GM12878 (cell line): Measurements from ENCODE around the gene KIAA1191. TPM values are rescaled to one million over a fixed set of nuclear protein-coding genes. Genes with fewer than 3 reads are reported as not detected.

Source experiments
- ATAC-seq: fragments of 200-7000 bp; cut with Tn5 transposase; 3 replicates; pipeline ENCODE4 v1.9.1; 2020; ENCODE audit warnings: mild to moderate bottlenecking, moderate library complexity
- BruUV-seq: library from RNA; stranded (reverse); fragments of 400-500 nt; replicated peaks from 2 replicates; lab custom pipeline; 2021; lab: Mats Ljungman, UMichigan
- CTCF ChIA-PET: fragments of 300-600 bp; sonication (Branson Sonifier 250); formaldehyde crosslinking; extraction: SDS; loops from one replicate; lab custom pipeline; 2021; ENCODE audit warnings: inconsistent platforms; lab: Yijun Ruan, JAX
- POLR2A ChIA-PET: fragments of 350-600 bp; formaldehyde crosslinking; extraction: SDS; loops from one replicate; lab custom pipeline; 2021; ENCODE audit warnings: inconsistent platforms; lab: Charles Lee
- RAD21 ChIA-PET: fragments of 300-600 bp; sonication (Branson Sonifier 250); formaldehyde crosslinking; loops from one replicate; lab custom pipeline; 2023; ENCODE audit warnings: antibody characterized with exemption; ENCODE audit not compliant: unreplicated experiment; lab: Charles Lee
- SMC1A ChIA-PET: fragments of 300-600 bp; sonication (Branson Sonifier 250); formaldehyde crosslinking; loops from one replicate; lab custom pipeline; 2023; ENCODE audit not compliant: unreplicated experiment, uncharacterized antibody; lab: Charles Lee
- DNase-seq: peaks from one replicate; pipeline ENCODE4 v3.0.0-alpha.2; 2011; ENCODE audit warnings: low read depth, low spot score
- FAIRE-seq: peaks from 3 replicates; lab custom pipeline; 2011; peaks lifted over from hg19 to GRCh38; lab: Jason Lieb, UNC
- H2AFZ ChIP-seq: 2 replicates; pipeline ENCODE4 v1.6.0; 2011; ENCODE audit warnings: low read depth, low read length, control low read depth; ENCODE audit not compliant: control insufficient read depth
- H3K27ac ChIP-seq: 2 replicates; pipeline ENCODE4 v1.5.1; 2011; ENCODE audit warnings: control low read depth; ENCODE audit not compliant: control insufficient read depth, insufficient read depth
- H3K27me3 ChIP-seq, 2 experiments: replicated peaks in 1 of 2; 2 replicates each; pipeline versions ENCODE4 v1.6.0 to v1.6.1; 2011; ENCODE audit warnings: low read length in 1 of 2; ENCODE audit not compliant: control insufficient read depth in 2 of 2, insufficient read depth in 2 of 2
- H3K36me3 ChIP-seq, 2 experiments: 2 replicates each; pipeline ENCODE4 v1.5.1; 2011; ENCODE audit warnings: low read length in 1 of 2; ENCODE audit not compliant: control insufficient read depth in 2 of 2, insufficient read depth in 2 of 2
- H3K4me1 ChIP-seq: 2 replicates; pipeline ENCODE4 v1.6.1; 2011; ENCODE audit warnings: mild to moderate bottlenecking, low read length, moderate library complexity, mixed read lengths; ENCODE audit not compliant: control insufficient read depth, insufficient read depth
- H3K4me2 ChIP-seq: 2 replicates; pipeline ENCODE4 v1.6.0; 2011; ENCODE audit warnings: control low read depth; ENCODE audit not compliant: control insufficient read depth, insufficient read depth
- H3K4me3 ChIP-seq: fragments of 200-600 bp; sonication (generic); 2 replicates; pipeline ENCODE4 v1.5.1; 2016
- H3K79me2 ChIP-seq: 2 replicates; pipeline ENCODE4 v1.6.0; 2011; ENCODE audit warnings: low read length; ENCODE audit not compliant: control insufficient read depth, insufficient read depth
- H3K9ac ChIP-seq: 2 replicates; pipeline ENCODE4 v1.8.0; 2011; ENCODE audit warnings: low read length, control low read depth, mixed read lengths; ENCODE audit not compliant: control insufficient read depth, insufficient read depth
- H3K9me3 ChIP-seq: replicated peaks from 3 replicates; pipeline ENCODE4 v1.5.1; 2011; ENCODE audit warnings: mild to moderate bottlenecking, low read length; ENCODE audit not compliant: control insufficient read depth, insufficient read depth
- H4K20me1 ChIP-seq: 2 replicates; pipeline ENCODE4 v1.6.0; 2011; ENCODE audit not compliant: control insufficient read depth, insufficient read depth
- BMI1 ChIP-seq: fragments of 450-650 bp; IDR thresholded peaks from 2 replicates; pipeline ENCODE4 v1.6.1; 2016; ENCODE audit warnings: mild to moderate bottlenecking, moderate library complexity, borderline replicate concordance
- CREM ChIP-seq: IDR thresholded peaks from 2 replicates; pipeline ENCODE4 v1.6.1; 2014; ENCODE audit warnings: antibody characterized with exemption, low read depth
- HDGF ChIP-seq: fragments of 450-650 bp; IDR thresholded peaks from 2 replicates; pipeline ENCODE4 v1.6.1; 2016; ENCODE audit warnings: antibody characterized with exemption
- KAT2A ChIP-seq: conservative IDR thresholded peaks from 2 replicates; pipeline ENCODE4 v1.6.1; 2011; ENCODE audit warnings: low read depth, low read length; ENCODE audit not compliant: control insufficient read depth
- MAX ChIP-seq: IDR thresholded peaks from 2 replicates; pipeline ENCODE4 v1.6.1; 2012; ENCODE audit warnings: low read depth, low read length, improper control_type of control experiment
- NFYB ChIP-seq: IDR thresholded peaks from 2 replicates; pipeline ENCODE4 v1.6.1; 2011; ENCODE audit warnings: low read depth, mild to moderate bottlenecking, low read length, improper control_type of control experiment, moderate library complexity; ENCODE audit not compliant: insufficient read depth
- NR2C1 ChIP-seq: fragments of 450-650 bp; IDR thresholded peaks from 2 replicates; pipeline ENCODE4 v1.6.1; 2017; ENCODE audit warnings: antibody characterized with exemption, mild to moderate bottlenecking, moderate library complexity
- POU2F2 ChIP-seq: IDR thresholded peaks from 3 replicates; pipeline ENCODE4 v1.6.1; 2011; ENCODE audit warnings: low read depth, mild to moderate bottlenecking, low read length, borderline replicate concordance
- SIN3A ChIP-seq: IDR thresholded peaks from 2 replicates; pipeline ENCODE4 v1.6.1; 2012; ENCODE audit warnings: low read depth, low read length, improper control_type of control experiment
- YY1 ChIP-seq: IDR thresholded peaks from 2 replicates; pipeline ENCODE4 v1.6.1; 2011; ENCODE audit warnings: low read depth, mild to moderate bottlenecking, low read length
- ZZZ3 ChIP-seq: IDR thresholded peaks from 2 replicates; pipeline ENCODE4 v1.6.1; 2011; ENCODE audit warnings: low read depth; ENCODE audit not compliant: control insufficient read depth, insufficient read length
- WGBS: methylation state at CpG from one replicate; pipeline ENCODE4 v1.1.6; 2016; ENCODE audit warnings: low lambda C conversion rate; ENCODE audit not compliant: insufficient replicate concordance, insufficient coverage; ENCODE audit errors: missing lambda C conversion rate; 5-methylcytosine and 5-hydroxymethylcytosine counted together
- in situ Hi-C: fragments of 300-500 bp; cut with MboI; formaldehyde crosslinking; loops from 9 replicates; pipeline ENCODE4 v1.14.3; 2018; ENCODE audit warnings: mixed read lengths
- intact Hi-C: fragments of 100-400 bp; cut with micrococcal nuclease; formaldehyde crosslinking; loops from one replicate; pipeline ENCODE4 v1.14.2; 2022; ENCODE audit not compliant: unreplicated experiment
- polyA plus RNA-seq, 11 experiments: library from polyadenylated mRNA; depleted of rRNA in 4 of 11; unstranded in 6 of 11; stranded (reverse) in 5 of 11; fragments of >200 nt; fragmentation: Nextera tagmentation in 4 of 11; fragmentation: Illumina TruSeq in 1 of 11; extraction: Ambion mirVana in 4 of 11; extraction: Trizol in 1 of 11; gene quantifications; 1 replicate in 1 of 11; 2 replicates in 10 of 11; pipeline versions ENCODE4 v1.2.1 to v1.2.3, GENCODE V29; 2011 to 2016; ENCODE audit warnings: inconsistent platforms in 2 of 11, missing spikeins in 2 of 11, low read depth in 1 of 11
- total RNA-seq, 4 experiments: library from RNA; depleted of rRNA in 3 of 4; stranded (reverse); fragments of >200 nt in 3 of 4; fragmentation: Illumina TruSeq in 1 of 4; extraction: Trizol in 1 of 4; gene quantifications; 2 replicates each; pipeline versions ENCODE4 v1.2.1 to v1.2.3, GENCODE V29; 2013 to 2021
- TF ChIP-seq, protein P1 (sequence below): fragments of 450-650 bp; IDR thresholded peaks from 2 replicates; pipeline ENCODE4 v1.6.1; 2017; ENCODE audit warnings: antibody characterized with exemption, mild to moderate bottlenecking, moderate library complexity

Gene KIAA1191
- total and polyA plus RNA-seq, 10 of the 15 experiments (the other 5 are each of a cell fraction or from before 2014, with no cell fraction given): 14.9 to 58.2 (median 31.8) TPM

DNA sequence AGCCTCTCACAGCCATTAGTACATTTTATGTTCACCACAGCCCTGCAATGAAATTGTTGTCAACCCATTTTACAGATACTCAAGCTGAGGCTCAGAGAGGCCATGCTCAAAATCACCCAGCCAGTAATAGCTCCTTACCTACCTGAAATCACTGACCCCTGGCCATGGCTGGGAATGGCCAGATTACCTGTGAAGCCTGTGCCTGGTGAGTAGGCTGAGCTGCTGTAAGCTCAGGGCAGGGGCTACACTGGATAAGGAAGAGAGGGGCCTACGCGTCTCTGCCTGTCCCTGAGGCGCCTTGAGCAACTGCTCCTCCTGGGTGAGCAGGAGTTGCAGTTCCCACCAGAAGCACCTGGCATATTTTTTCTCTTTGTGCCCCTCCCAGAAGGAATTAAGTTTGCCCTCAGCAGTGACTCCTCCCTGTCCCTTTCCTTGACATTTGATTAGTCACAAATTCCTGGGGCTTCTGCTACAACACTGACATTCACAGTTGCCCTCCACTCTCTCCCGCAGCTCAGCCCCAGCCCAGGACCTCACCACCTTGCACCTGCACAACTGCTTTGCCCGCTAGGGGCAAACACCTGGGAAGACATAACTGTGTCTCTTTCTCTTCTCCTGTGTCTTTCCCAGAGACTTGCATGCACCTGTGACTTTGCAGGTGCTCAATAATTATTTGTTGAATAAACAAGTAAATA lies 49.1 kb upstream of the KIAA1191 start:
- CTCF ChIA-PET: interaction anchor here (1.0 to 1.1 kb wide), 2 partner anchors 19 to 247 kb away, joined by 3 read pairs; no protein-coding TSS in a partner anchor
- POLR2A ChIA-PET: no interaction called here
- ATAC-seq (no peak), FAIRE-seq (no peak), DNase-seq (no peak)
- intact Hi-C loops: loop anchor here (10.0 kb wide), 2 partner anchors 234 to 676 kb away; partner anchors contain the start of gene TSPAN17
- Histone ChIP-seq H3K4me1 (peaks cover 11% of the 10 kb centered on the region; the same call in 1 of the 2 replicates), H3K4me3 (no peak overlapping the region), H2AFZ (no peak overlapping the region), H3K9ac (no peak overlapping the region), H3K27ac (no peak overlapping the region), H3K9me3 (no peaks in the 10 kb centered on the region), H4K20me1 (no peaks in the 10 kb centered on the region), H3K4me2 (no peak overlapping the region), H3K36me3 (no peaks in the 10 kb centered on the region; a peak in 1 of 4 replicates), H3K79me2 (no peaks in the 10 kb centered on the region; the same call in 1 of the 2 replicates), H3K27me3 (no peaks in the 10 kb centered on the region)
- RAD21 ChIA-PET: no interaction called here
- no TSS peak for BruUV-seq
- 96% methylated on average over 5 of the region's 5 CpGs for WGBS
- TF ChIP-seq, protein P1, sequence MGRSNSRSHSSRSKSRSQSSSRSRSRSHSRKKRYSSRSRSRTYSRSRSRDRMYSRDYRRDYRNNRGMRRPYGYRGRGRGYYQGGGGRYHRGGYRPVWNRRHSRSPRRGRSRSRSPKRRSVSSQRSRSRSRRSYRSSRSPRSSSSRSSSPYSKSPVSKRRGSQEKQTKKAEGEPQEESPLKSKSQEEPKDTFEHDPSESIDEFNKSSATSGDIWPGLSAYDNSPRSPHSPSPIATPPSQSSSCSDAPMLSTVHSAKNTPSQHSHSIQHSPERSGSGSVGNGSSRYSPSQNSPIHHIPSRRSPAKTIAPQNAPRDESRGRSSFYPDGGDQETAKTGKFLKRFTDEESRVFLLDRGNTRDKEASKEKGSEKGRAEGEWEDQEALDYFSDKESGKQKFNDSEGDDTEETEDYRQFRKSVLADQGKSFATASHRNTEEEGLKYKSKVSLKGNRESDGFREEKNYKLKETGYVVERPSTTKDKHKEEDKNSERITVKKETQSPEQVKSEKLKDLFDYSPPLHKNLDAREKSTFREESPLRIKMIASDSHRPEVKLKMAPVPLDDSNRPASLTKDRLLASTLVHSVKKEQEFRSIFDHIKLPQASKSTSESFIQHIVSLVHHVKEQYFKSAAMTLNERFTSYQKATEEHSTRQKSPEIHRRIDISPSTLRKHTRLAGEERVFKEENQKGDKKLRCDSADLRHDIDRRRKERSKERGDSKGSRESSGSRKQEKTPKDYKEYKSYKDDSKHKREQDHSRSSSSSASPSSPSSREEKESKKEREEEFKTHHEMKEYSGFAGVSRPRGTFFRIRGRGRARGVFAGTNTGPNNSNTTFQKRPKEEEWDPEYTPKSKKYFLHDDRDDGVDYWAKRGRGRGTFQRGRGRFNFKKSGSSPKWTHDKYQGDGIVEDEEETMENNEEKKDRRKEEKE: no peak
- in situ Hi-C loops: no loop called here
- SMC1A ChIA-PET: no interaction called here

DNA sequence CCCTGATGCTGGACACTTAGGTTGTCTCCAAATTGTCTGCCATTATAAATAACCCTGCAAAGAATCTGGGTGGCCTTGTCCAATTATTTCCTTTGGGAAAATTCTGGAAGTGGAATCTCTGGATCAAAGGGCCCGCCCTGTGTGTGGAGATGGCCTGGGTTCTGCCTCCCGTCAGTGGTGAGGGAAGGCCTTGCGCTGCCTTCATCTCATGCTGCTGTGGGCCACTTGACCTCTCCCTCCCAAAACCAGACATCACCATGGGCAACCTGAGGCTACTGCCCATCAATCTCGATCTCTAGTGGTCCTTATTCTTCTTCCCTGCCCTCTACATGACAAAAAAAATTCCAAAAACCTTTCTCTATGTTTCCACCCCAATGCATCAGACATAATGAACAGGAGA lies 48.2 kb upstream of the KIAA1191 start:
- ATAC-seq: no peak
- H3K79me2 ChIP-seq: no peaks in the 10 kb centered on the region
- 97% methylated on average over 4 of the region's 4 CpGs for WGBS
- H3K9me3 ChIP-seq: no peaks in the 10 kb centered on the region
- ChIA-PET RAD21 (no interaction called here), POLR2A (interaction anchor here (0.6 kb wide), 1 partner anchor 44 kb away, joined by 3 read pairs; no protein-coding TSS in a partner anchor), CTCF (interaction anchor here (1.0 to 1.1 kb wide), 2 partner anchors 18 to 248 kb away, joined by 3 read pairs; no protein-coding TSS in a partner anchor), SMC1A (no interaction called here)
- no peaks in the 10 kb centered on the region; a peak in 1 of 4 replicates for H3K36me3 ChIP-seq
- in situ Hi-C loops (no loop called here), intact Hi-C loops (loop anchor here (10.0 kb wide), 2 partner anchors 235 to 675 kb away; partner anchors contain the start of gene TSPAN17)
- no peak overlapping the region for H2AFZ ChIP-seq
- H3K9ac ChIP-seq: no peak overlapping the region
- no peak for FAIRE-seq
- peaks cover 3% of the 10 kb centered on the region; the same call in 1 of the 2 replicates for H3K4me1 ChIP-seq
- H4K20me1 ChIP-seq: no peaks in the 10 kb centered on the region
- no peaks in the 10 kb centered on the region for H3K27me3 ChIP-seq
- no peak overlapping the region for H3K4me2 ChIP-seq
- no peak overlapping the region for H3K4me3 ChIP-seq
- no TSS peak for BruUV-seq
- H3K27ac ChIP-seq: no peak overlapping the region
- DNase-seq: no peak
- TF ChIP-seq CREM (no peak), KAT2A (no peak), YY1 (no peak), POU2F2 (no peak), ZZZ3 (no peak), NFYB (no peak), SIN3A (no peak), MAX (no peak), NR2C1 (no peak), BMI1 (no peak), HDGF (no peak)
